HepG2 (cell line): ENCODE measurements around the gene NPDC1. TPM values are rescaled to one million over a fixed set of nuclear protein-coding genes. Genes with fewer than 3 reads are reported as not detected.

Source experiments
- AHR ChIP-seq: IDR thresholded peaks from 2 replicates; pipeline ENCODE4 v1.6.1; 2018; ENCODE audit warnings: missing genetic modification reagents, missing compliant biosample characterization
- ELF1 ChIP-seq: sonication (generic); formaldehyde crosslinking; IDR thresholded peaks from 2 replicates; pipeline ENCODE4 v1.4.0; 2020; ENCODE audit warnings: missing genetic modification reagents
- ERF ChIP-seq: IDR thresholded peaks from 2 replicates; pipeline ENCODE4 v1.6.1; 2018; ENCODE audit warnings: missing biosample characterization, missing genetic modification reagents
- HOXA9 ChIP-seq: sonication (generic); formaldehyde crosslinking; IDR thresholded peaks from 2 replicates; pipeline ENCODE4 v1.8.1; 2022; ENCODE audit warnings: missing genetic modification reagents, mild to moderate bottlenecking, moderate library complexity, borderline replicate concordance
- KDM5A ChIP-seq: fragments of 200-600 bp; sonication (generic); IDR thresholded peaks from 2 replicates; pipeline ENCODE4 v1.7.0; 2018; ENCODE audit warnings: antibody characterized with exemption, mild to moderate bottlenecking, low read length, borderline replicate concordance
- MAX ChIP-seq: IDR thresholded peaks from 2 replicates; pipeline ENCODE4 v1.6.1; 2012; ENCODE audit warnings: inconsistent platforms
- RFX1 ChIP-seq: fragments of 450-650 bp; IDR thresholded peaks from 2 replicates; pipeline ENCODE4 v1.6.1; 2017
- SMAD1 ChIP-seq: sonication (generic); formaldehyde crosslinking; IDR thresholded peaks from 2 replicates; pipeline ENCODE4 v1.4.0; 2020; ENCODE audit warnings: missing genetic modification reagents, low read depth, mild to moderate bottlenecking, borderline replicate concordance
- TGIF2 ChIP-seq: IDR thresholded peaks from 2 replicates; pipeline ENCODE4 v1.6.1; 2016; ENCODE audit warnings: control low read depth, missing compliant biosample characterization
- ZEB1 ChIP-seq: IDR thresholded peaks from 2 replicates; pipeline ENCODE4 v1.6.1; 2012; ENCODE audit warnings: mild to moderate bottlenecking, low read depth, inconsistent platforms; ENCODE audit not compliant: insufficient replicate concordance
- ZNF616 ChIP-seq: sonication (generic); formaldehyde crosslinking; IDR thresholded peaks from 2 replicates; pipeline ENCODE4 v1.5.0; 2020; ENCODE audit warnings: low read depth, mild to moderate bottlenecking, missing genetic modification reagents
- ZNF761 ChIP-seq: sonication (generic); formaldehyde crosslinking; conservative IDR thresholded peaks from 2 replicates; pipeline ENCODE4 v1.4.0; 2020; ENCODE audit warnings: mild to moderate bottlenecking, missing genetic modification reagents
- ZNF770 ChIP-seq: sonication (generic); formaldehyde crosslinking; IDR thresholded peaks from 2 replicates; pipeline ENCODE4 v1.5.0; 2020; ENCODE audit warnings: mild to moderate bottlenecking, missing genetic modification reagents
- ZNF83 ChIP-seq: sonication (generic); formaldehyde crosslinking; IDR thresholded peaks from 2 replicates; pipeline ENCODE4 v1.4.0; 2020; ENCODE audit warnings: missing genetic modification reagents, mild to moderate bottlenecking, borderline replicate concordance
- ZNF839 ChIP-seq: sonication (generic); formaldehyde crosslinking; IDR thresholded peaks from 2 replicates; pipeline ENCODE4 v1.4.0; 2020; ENCODE audit warnings: missing genetic modification reagents, mild to moderate bottlenecking, borderline replicate concordance
- ZNF891 ChIP-seq: sonication (generic); formaldehyde crosslinking; IDR thresholded peaks from 2 replicates; pipeline ENCODE4 v1.5.0; 2020; ENCODE audit warnings: mild to moderate bottlenecking, missing genetic modification reagents
- polyA plus RNA-seq, 8 experiments: library from polyadenylated mRNA; depleted of rRNA in 3 of 8; stranded (reverse) in 7 of 8; unstranded in 1 of 8; fragments of >200 nt; fragmentation: Illumina TruSeq in 4 of 8; extraction: Trizol in 4 of 8; gene quantifications; 2 replicates each; pipeline versions ENCODE4 v1.2.1 to v1.2.3, GENCODE V29; 2011 to 2016; ENCODE audit warnings: low read depth in 4 of 8, missing spikeins in 1 of 8, mixed read lengths in 1 of 8; ENCODE audit not compliant: insufficient read depth in 1 of 8
- total RNA-seq, 5 experiments: library from RNA; depleted of rRNA; stranded (reverse); fragments of >200 nt; fragmentation: Illumina TruSeq; extraction: Trizol; gene quantifications; 2 replicates each; pipeline ENCODE4 v1.2.3, GENCODE V29; 2016; ENCODE audit warnings: low read depth in 1 of 5
- TF ChIP-seq, protein P1 (sequence below), 2 experiments: sonication (generic) in 1 of 2; formaldehyde crosslinking in 1 of 2; IDR thresholded peaks; 2 replicates each; pipeline versions ENCODE4 v1.4.0 to v1.6.1; 2018 to 2020; ENCODE audit warnings: missing genetic modification reagents in 2 of 2, borderline replicate concordance in 1 of 2, low read depth in 1 of 2, mild to moderate bottlenecking in 1 of 2, missing biosample characterization in 1 of 2
- TF ChIP-seq, protein P2 (sequence below): sonication (generic); formaldehyde crosslinking; IDR thresholded peaks from 2 replicates; pipeline ENCODE4 v1.5.0; 2020; ENCODE audit warnings: missing genetic modification reagents
- TF ChIP-seq, protein P3 (sequence below): sonication (generic); formaldehyde crosslinking; IDR thresholded peaks from 2 replicates; pipeline ENCODE4 v1.5.1; 2020; ENCODE audit warnings: mild to moderate bottlenecking, missing genetic modification reagents, moderate library complexity
- TF ChIP-seq, protein P4 (sequence below): IDR thresholded peaks from 2 replicates; pipeline ENCODE4 v1.6.1; 2016

Gene NPDC1
- total and polyA plus RNA-seq, 2 of the 13 experiments (the other 11 are each of a cell fraction or from before 2014, with no cell fraction given), result 0.84 to 5.4 TPM

DNA sequence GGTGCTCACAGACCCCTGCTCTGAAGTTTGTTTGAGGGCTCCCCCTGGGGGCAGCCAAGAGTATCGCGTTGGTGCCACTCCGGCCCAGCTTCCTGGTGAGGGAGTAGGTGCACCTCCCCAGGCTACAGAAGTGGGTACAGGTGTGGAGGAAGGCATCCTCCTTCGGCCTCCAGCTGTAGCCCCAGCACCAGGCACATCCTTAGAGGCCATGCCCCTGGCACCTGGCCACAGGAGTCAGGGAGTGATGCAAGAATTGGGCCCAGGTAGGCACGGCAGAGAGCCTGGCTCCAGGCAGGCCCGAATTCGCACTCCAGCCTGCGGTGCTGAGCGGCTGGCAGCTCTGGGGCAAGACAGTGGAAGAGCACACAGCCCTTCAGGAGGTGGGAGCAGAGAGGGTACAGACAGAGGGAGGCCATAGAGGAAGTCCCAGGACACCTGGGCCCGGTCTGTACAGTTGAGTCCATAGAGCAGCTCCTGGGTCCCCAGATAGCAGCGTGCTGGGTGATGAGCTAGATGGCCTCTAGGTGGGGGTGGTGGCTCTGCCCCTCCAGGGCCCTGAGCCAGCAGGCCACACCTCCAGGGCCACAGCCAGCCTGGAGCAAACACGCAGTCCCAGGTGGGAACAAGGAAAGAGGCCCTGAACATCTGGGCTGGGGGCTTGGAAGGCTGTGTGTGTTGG lies 22.0 kb upstream of the NPDC1 start (continued):
- 0 out of 2 replicates have a peak, but pooled peaks have one; percentile 46 for TF ChIP-seq ZNF770 (CRISPR knock-in tag)
- TF ChIP-seq HOXA9 (CRISPR knock-in tag), result no peak
- TF ChIP-seq, protein P1, sequence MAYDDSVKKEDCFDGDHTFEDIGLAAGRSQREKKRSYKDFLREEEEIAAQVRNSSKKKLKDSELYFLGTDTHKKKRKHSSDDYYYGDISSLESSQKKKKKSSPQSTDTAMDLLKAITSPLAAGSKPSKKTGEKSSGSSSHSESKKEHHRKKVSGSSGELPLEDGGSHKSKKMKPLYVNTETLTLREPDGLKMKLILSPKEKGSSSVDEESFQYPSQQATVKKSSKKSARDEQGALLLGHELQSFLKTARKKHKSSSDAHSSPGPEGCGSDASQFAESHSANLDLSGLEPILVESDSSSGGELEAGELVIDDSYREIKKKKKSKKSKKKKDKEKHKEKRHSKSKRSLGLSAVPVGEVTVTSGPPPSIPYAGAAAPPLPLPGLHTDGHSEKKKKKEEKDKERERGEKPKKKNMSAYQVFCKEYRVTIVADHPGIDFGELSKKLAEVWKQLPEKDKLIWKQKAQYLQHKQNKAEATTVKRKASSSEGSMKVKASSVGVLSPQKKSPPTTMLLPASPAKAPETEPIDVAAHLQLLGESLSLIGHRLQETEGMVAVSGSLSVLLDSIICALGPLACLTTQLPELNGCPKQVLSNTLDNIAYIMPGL (CRISPR knock-in tag; IDR thresholded peaks at IDR 0.05; ENCODE audit: borderline replicate concordance in 1 of 2, low read depth in 1 of 2), result peak; percentile 76 to 82; a peak in 3 of 4 replicates
- TF ChIP-seq ZNF616 (CRISPR knock-in tag), result no peak
- TF ChIP-seq, protein P2, sequence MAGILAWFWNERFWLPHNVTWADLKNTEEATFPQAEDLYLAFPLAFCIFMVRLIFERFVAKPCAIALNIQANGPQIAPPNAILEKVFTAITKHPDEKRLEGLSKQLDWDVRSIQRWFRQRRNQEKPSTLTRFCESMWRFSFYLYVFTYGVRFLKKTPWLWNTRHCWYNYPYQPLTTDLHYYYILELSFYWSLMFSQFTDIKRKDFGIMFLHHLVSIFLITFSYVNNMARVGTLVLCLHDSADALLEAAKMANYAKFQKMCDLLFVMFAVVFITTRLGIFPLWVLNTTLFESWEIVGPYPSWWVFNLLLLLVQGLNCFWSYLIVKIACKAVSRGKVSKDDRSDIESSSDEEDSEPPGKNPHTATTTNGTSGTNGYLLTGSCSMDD, result no peak
- TF ChIP-seq ZEB1, result peak; percentile 75
- no peak for TF ChIP-seq ZNF761 (CRISPR knock-in tag)
- peak; percentile 76 for TF ChIP-seq MAX
- TF ChIP-seq TGIF2, result no peak
- TF ChIP-seq ZNF891 (CRISPR knock-in tag), result no peak
- no peak for TF ChIP-seq SMAD1 (CRISPR knock-in tag)
- no peak for TF ChIP-seq KDM5A
- TF ChIP-seq, protein P3, sequence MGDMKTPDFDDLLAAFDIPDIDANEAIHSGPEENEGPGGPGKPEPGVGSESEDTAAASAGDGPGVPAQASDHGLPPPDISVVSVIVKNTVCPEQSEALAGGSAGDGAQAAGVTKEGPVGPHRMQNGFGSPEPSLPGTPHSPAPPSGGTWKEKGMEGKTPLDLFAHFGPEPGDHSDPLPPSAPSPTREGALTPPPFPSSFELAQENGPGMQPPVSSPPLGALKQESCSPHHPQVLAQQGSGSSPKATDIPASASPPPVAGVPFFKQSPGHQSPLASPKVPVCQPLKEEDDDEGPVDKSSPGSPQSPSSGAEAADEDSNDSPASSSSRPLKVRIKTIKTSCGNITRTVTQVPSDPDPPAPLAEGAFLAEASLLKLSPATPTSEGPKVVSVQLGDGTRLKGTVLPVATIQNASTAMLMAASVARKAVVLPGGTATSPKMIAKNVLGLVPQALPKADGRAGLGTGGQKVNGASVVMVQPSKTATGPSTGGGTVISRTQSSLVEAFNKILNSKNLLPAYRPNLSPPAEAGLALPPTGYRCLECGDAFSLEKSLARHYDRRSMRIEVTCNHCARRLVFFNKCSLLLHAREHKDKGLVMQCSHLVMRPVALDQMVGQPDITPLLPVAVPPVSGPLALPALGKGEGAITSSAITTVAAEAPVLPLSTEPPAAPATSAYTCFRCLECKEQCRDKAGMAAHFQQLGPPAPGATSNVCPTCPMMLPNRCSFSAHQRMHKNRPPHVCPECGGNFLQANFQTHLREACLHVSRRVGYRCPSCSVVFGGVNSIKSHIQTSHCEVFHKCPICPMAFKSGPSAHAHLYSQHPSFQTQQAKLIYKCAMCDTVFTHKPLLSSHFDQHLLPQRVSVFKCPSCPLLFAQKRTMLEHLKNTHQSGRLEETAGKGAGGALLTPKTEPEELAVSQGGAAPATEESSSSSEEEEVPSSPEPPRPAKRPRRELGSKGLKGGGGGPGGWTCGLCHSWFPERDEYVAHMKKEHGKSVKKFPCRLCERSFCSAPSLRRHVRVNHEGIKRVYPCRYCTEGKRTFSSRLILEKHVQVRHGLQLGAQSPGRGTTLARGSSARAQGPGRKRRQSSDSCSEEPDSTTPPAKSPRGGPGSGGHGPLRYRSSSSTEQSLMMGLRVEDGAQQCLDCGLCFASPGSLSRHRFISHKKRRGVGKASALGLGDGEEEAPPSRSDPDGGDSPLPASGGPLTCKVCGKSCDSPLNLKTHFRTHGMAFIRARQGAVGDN (CRISPR knock-in tag), result peak; percentile 92
- no peak for TF ChIP-seq RFX1
- no peak for TF ChIP-seq ZNF83 (CRISPR knock-in tag)
- peak; percentile 49; the same call in 1 of the 2 replicates for TF ChIP-seq ELF1 (CRISPR knock-in tag)
- TF ChIP-seq ERF (CRISPR knock-in tag), result no peak; the same call in 1 of the 2 replicates
- no peak for TF ChIP-seq ZNF839 (CRISPR knock-in tag)
- no peak for TF ChIP-seq AHR (CRISPR knock-in tag)
- TF ChIP-seq, protein P4, sequence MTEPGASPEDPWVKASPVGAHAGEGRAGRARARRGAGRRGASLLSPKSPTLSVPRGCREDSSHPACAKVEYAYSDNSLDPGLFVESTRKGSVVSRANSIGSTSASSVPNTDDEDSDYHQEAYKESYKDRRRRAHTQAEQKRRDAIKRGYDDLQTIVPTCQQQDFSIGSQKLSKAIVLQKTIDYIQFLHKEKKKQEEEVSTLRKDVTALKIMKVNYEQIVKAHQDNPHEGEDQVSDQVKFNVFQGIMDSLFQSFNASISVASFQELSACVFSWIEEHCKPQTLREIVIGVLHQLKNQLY (CRISPR knock-in tag), result no peak
